ENCODE results near the gene GDPD4. TPM values are rescaled to one million over a fixed set of nuclear protein-coding genes. Genes with fewer than 3 reads are reported as not detected.

The GDPD4 gene
- total and polyA plus RNA-seq, 2 donors, result not detected

GRCh38 chr11:77172666-77172982, 128.9 kb downstream of the GDPD4 start:
- no peak overlapping the region for H3K27ac ChIP-seq (ENCODE audit: low read depth)
- no peak for DNase-seq (ENCODE audit: extremely low spot score)
- H3K36me3 ChIP-seq (ENCODE audit: insufficient read depth), result no peaks in the 10 kb centered on the region
- H3K4me1 ChIP-seq (ENCODE audit: insufficient read depth), result no peaks in the 10 kb centered on the region
- 69% methylated on average over 16 of the region's 16 CpGs for WGBS
- H3K4me3 ChIP-seq (ENCODE audit: low read depth, low read length), result no peak overlapping the region

GRCh38 chr11:77171885-77172665, 129.4 kb downstream of the GDPD4 start:
- 57% methylated on average over 20 of the region's 20 CpGs for WGBS
- Histone ChIP-seq H3K36me3 (ENCODE audit: insufficient read depth) (no peaks in the 10 kb centered on the region), H3K4me1 (ENCODE audit: insufficient read depth) (no peaks in the 10 kb centered on the region), H3K4me3 (ENCODE audit: low read depth, low read length) (no peak overlapping the region), H3K27ac (ENCODE audit: low read depth) (no peak overlapping the region)
- no peak for DNase-seq (ENCODE audit: extremely low spot score)

GRCh38 chr11:77171254-77171653, 130.2 kb downstream of the GDPD4 start:
- no peaks in the 10 kb centered on the region for H3K36me3 ChIP-seq (ENCODE audit: insufficient read depth)
- H3K4me1 ChIP-seq (ENCODE audit: insufficient read depth), result no peaks in the 10 kb centered on the region
- H3K4me3 ChIP-seq (ENCODE audit: low read depth, low read length), result no peak overlapping the region
- H3K27ac ChIP-seq (ENCODE audit: low read depth), result no peak overlapping the region
- DNase-seq (ENCODE audit: extremely low spot score), result no peak
- WGBS, result 93% methylated on average over 8 of the region's 8 CpGs

GRCh38 chr11:77170107-77170506, 131.4 kb downstream of the GDPD4 start:
- H3K27ac ChIP-seq (ENCODE audit: low read depth), result no peak overlapping the region
- DNase-seq (ENCODE audit: extremely low spot score), result no peak
- no peaks in the 10 kb centered on the region for H3K36me3 ChIP-seq (ENCODE audit: insufficient read depth)
- H3K4me3 ChIP-seq (ENCODE audit: low read depth, low read length), result no peak overlapping the region
- 96% methylated on average over 5 of the region's 5 CpGs for WGBS
- H3K4me1 ChIP-seq (ENCODE audit: insufficient read depth), result no peaks in the 10 kb centered on the region

- Histone ChIP-seq H3K4me3 (ENCODE audit: low read depth, low read length) (no peak overlapping the region), H3K36me3 (ENCODE audit: insufficient read depth) (no peaks in the 10 kb centered on the region), H3K4me1 (ENCODE audit: insufficient read depth) (no peaks in the 10 kb centered on the region), H3K27ac (ENCODE audit: low read depth) (no peak overlapping the region)
- DNase-seq (ENCODE audit: extremely low spot score), result no peak
- WGBS, result 82% methylated on average over 8 of the region's 8 CpGs
Measured at GRCh38 chr11:77167791-77168190, 133.7 kb downstream of the GDPD4 start.

- H3K27ac ChIP-seq (ENCODE audit: low read depth), result no peak overlapping the region
- no peak for DNase-seq (ENCODE audit: extremely low spot score)
- WGBS, result 95% methylated on average over 9 of the region's 9 CpGs
Measured at GRCh38 chr11:77167111-77167626, 134.3 kb downstream of the GDPD4 start.

More at GRCh38 chr11:77167111-77167626, 134.3 kb downstream of the GDPD4 start:
- H3K4me3 ChIP-seq (ENCODE audit: low read depth, low read length), result no peak overlapping the region
- H3K4me1 ChIP-seq (ENCODE audit: insufficient read depth), result no peaks in the 10 kb centered on the region
- H3K36me3 ChIP-seq (ENCODE audit: insufficient read depth), result no peaks in the 10 kb centered on the region

Other genes with a start within 250 kb of the GDPD4 start
- 17.8 TPM for gene CAPN5, start 234.7 kb downstream of the GDPD4 start, total RNA-seq
- 14.8 TPM for gene CAPN5, start 234.7 kb downstream of the GDPD4 start, polyA plus RNA-seq
- not detected for gene OMP, start 198.8 kb downstream of the GDPD4 start, total RNA-seq
- gene OMP, start 198.8 kb downstream of the GDPD4 start, polyA plus RNA-seq, result not detected
- 4.7 TPM for gene MYO7A, start 173.4 kb downstream of the GDPD4 start, total RNA-seq
- gene MYO7A, start 173.4 kb downstream of the GDPD4 start, polyA plus RNA-seq, result 4.2 TPM
- 46.6 TPM for gene PAK1, start 172.4 kb upstream of the GDPD4 start, total RNA-seq
- gene PAK1, start 172.4 kb upstream of the GDPD4 start, polyA plus RNA-seq, result 26.2 TPM

Measured in urinary bladder (tissue), 4 donors.